Chondrocyte (in vitro differentiated cells): ENCODE results near the gene MTERF1. TPM values are rescaled to one million over a fixed set of nuclear protein-coding genes. Genes with fewer than 3 reads are reported as not detected.
A peak's percentile ranks its signal among the peaks of the same experiment; 100 is the strongest.

ENCODE experiments used
- DNase-seq: peaks from one replicate; pipeline ENCODE4 v3.0.0; 2021; ENCODE audit warnings: mixed read lengths, low spot score
- H3K27ac Mint-ChIP-seq: one replicate; pipeline ENCODE4 v1.8.0; 2021; ENCODE audit warnings: mild to moderate bottlenecking, moderate library complexity, mixed read lengths; ENCODE audit not compliant: unreplicated experiment
- H3K27me3 Mint-ChIP-seq: 2 replicates; pipeline ENCODE4 v1.8.0; 2021; ENCODE audit warnings: low read depth, mixed read lengths
- H3K36me3 Mint-ChIP-seq: 2 replicates; pipeline ENCODE4 v1.8.0; 2021; ENCODE audit warnings: low read depth, mixed read lengths
- H3K4me1 Mint-ChIP-seq: 2 replicates; pipeline ENCODE4 v1.8.0; 2021; ENCODE audit warnings: low read depth, mild to moderate bottlenecking, mixed read lengths
- H3K4me3 Mint-ChIP-seq: one replicate; pipeline ENCODE4 v1.8.0; 2021; ENCODE audit warnings: mild to moderate bottlenecking, moderate library complexity, mixed read lengths; ENCODE audit not compliant: unreplicated experiment
- H3K9me3 Mint-ChIP-seq: 2 replicates; pipeline ENCODE4 v1.8.0; 2021; ENCODE audit warnings: low read depth, mixed read lengths
- long read RNA-seq: library from polyadenylated mRNA; stranded (forward); transcript quantifications from one replicate; pipeline ENCODE4 v2.0.0, GENCODE V29; 2021
- total RNA-seq: library from RNA; stranded (reverse); gene quantifications from 3 replicates; pipeline ENCODE4 v1.2.1, GENCODE V29; 2021
- TF ChIP-seq, protein P1 (sequence below): fragments of 200-600 bp; sonication (generic); IDR thresholded peaks from 2 replicates; pipeline ENCODE4 v1.5.0; 2021; ENCODE audit warnings: antibody characterized with exemption, mild to moderate bottlenecking, moderate library complexity

MTERF1 gene, protein sequence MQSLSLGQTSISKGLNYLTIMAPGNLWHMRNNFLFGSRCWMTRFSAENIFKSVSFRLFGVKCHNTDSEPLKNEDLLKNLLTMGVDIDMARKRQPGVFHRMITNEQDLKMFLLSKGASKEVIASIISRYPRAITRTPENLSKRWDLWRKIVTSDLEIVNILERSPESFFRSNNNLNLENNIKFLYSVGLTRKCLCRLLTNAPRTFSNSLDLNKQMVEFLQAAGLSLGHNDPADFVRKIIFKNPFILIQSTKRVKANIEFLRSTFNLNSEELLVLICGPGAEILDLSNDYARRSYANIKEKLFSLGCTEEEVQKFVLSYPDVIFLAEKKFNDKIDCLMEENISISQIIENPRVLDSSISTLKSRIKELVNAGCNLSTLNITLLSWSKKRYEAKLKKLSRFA
- 7.7 to 11.7 TPM (median 8.0 TPM) in 3 replicates for total RNA-seq
- long read RNA-seq, transcript MTERF1-201 (3 exons, 1,997 nt): major isoform, 5 of 11 reads
- long read RNA-seq, partial matches to known transcripts: 1 of 11 reads
- long read RNA-seq, other reads (novel, unspliced or antisense): 2 of 11 reads

DNA sequence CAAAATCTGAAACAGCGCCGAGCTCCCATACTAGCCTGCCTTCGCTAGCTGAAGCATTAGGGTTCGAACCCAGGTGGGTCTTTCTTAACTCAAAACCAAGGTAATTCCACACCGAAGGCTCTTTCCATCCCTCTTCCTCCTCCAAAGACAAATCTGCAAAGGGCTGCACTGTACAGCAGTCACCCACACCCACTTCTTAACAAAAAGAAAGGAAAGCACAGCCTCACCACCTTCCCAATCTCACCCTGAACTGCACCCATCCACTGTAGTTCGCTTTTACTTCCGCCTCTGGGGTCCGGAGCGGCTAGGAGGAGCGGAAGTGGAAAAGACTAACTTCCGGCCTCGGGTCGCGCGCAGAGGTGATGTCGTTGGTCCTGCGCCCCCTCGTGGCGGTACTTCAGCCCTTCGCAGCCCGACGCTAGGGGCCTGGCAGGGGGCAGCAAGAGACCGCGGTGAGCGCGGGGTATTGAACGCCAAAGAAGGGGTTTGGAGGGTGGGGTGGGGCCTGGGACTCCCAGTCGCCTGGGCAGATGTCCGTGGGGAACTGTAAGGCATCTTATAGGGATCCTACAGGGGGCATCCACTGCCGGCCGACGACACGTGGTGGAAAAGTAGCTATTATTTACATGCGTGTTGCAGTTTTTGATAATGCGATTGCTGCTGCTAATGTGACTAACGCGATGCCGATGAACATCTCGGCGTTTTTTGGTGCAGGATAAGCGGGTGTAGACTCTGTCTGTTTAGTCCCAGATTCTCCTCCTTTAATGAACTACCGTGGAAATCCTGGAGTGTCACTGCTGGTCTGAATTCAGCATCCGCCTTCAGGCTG, at the start of gene MTERF1:
TSS of gene MTERF1 (minus strand) at position 290 of the 829 bp plus-strand sequence. CDS start 619 bp downstream, outside the sequence.
- H3K9me3 Mint-ChIP-seq: no peaks in the 10 kb centered on the region
- DNase-seq: peak; percentile 95
- peak within 1 kb of the TSS; percentile 95 for H3K4me3 Mint-ChIP-seq
- TF ChIP-seq, protein P1, sequence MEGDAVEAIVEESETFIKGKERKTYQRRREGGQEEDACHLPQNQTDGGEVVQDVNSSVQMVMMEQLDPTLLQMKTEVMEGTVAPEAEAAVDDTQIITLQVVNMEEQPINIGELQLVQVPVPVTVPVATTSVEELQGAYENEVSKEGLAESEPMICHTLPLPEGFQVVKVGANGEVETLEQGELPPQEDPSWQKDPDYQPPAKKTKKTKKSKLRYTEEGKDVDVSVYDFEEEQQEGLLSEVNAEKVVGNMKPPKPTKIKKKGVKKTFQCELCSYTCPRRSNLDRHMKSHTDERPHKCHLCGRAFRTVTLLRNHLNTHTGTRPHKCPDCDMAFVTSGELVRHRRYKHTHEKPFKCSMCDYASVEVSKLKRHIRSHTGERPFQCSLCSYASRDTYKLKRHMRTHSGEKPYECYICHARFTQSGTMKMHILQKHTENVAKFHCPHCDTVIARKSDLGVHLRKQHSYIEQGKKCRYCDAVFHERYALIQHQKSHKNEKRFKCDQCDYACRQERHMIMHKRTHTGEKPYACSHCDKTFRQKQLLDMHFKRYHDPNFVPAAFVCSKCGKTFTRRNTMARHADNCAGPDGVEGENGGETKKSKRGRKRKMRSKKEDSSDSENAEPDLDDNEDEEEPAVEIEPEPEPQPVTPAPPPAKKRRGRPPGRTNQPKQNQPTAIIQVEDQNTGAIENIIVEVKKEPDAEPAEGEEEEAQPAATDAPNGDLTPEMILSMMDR: peak; percentile 100
- peak within 1 kb of the TSS; percentile 95 for H3K27ac Mint-ChIP-seq
- peaks cover 7% of the 10 kb centered on the region for H3K36me3 Mint-ChIP-seq
- peaks cover 26% of the 10 kb centered on the region for H3K4me1 Mint-ChIP-seq
- H3K27me3 Mint-ChIP-seq: no peaks in the 10 kb centered on the region

DNA sequence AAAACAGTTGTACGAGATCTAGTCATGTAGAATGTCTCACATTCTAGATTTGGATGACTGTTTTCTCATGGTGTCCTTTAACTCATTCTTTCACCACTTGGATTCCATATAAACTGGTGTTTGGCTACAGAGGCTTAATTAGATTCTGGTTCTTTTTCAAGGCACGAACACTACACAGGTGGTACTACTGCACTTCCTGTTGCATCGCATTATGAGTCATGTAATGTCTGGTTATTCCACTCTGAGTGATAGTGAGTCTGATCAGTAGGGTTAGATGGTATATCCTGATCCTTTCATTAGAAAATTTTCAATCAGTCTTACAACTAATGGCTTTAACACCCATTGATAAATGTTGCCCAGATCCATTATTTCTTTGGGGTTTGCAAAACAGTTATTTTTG, 49.0 kb upstream of the MTERF1 start:
- H3K36me3 Mint-ChIP-seq: peaks cover 2% of the 10 kb centered on the region
- H3K4me1 Mint-ChIP-seq: no peaks in the 10 kb centered on the region
- H3K4me3 Mint-ChIP-seq: no peak overlapping the region
- H3K27me3 Mint-ChIP-seq: peaks cover 18% of the 10 kb centered on the region
- DNase-seq: no peak
- no peaks in the 10 kb centered on the region for H3K9me3 Mint-ChIP-seq
- TF ChIP-seq, protein P1: no peak
- H3K27ac Mint-ChIP-seq: no peak overlapping the region

DNA sequence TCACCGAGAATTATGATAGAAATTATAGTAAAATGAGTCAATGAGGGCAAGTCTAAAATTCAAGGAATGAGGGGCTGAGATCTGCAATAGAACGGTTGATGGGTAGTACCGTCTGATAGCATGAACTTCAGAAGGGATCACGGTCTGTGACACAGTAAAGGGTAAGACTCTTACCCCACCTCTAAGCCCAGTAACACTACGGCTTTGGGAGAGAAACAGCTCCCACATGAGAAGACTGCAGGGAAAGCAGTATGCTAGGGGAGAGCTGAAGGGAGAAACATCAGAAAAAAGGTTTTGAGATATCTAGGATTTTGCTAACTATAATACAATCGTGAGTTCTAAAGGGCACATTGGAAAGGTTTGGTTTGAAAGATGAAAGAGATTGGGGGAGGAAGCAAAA, 47.4 kb upstream of the MTERF1 start:
- DNase-seq: no peak
- Mint-ChIP-seq H3K27me3 (peaks cover 21% of the 10 kb centered on the region), H3K36me3 (peaks cover 2% of the 10 kb centered on the region), H3K4me3 (no peak overlapping the region), H3K4me1 (no peaks in the 10 kb centered on the region), H3K9me3 (no peaks in the 10 kb centered on the region), H3K27ac (no peak overlapping the region)
- TF ChIP-seq, protein P1: no peak

DNA sequence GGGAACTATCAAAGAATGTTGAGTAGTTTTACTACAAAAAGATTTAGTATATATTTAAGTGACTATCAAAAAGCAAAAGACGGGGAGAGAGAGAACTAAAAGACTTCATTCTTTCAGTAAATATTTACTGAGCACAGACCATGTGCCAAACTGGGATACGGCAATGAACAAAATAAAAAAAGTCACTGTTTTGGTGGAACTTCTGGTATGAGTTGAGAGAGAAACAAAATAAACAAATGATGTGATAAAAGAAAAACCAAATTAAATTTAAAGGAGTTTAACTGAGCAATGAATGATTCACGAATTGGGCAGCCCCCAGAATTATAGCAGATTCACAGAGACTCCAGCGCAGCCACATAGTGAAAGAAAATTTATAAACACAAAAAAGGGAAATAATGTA, 42.4 kb upstream of the MTERF1 start:
- Mint-ChIP-seq H3K27ac (no peak overlapping the region), H3K4me3 (no peak overlapping the region), H3K36me3 (peaks cover 2% of the 10 kb centered on the region), H3K27me3 (peaks cover 16% of the 10 kb centered on the region), H3K4me1 (no peaks in the 10 kb centered on the region), H3K9me3 (no peaks in the 10 kb centered on the region)
- no peak for DNase-seq
- TF ChIP-seq, protein P1: no peak

DNA sequence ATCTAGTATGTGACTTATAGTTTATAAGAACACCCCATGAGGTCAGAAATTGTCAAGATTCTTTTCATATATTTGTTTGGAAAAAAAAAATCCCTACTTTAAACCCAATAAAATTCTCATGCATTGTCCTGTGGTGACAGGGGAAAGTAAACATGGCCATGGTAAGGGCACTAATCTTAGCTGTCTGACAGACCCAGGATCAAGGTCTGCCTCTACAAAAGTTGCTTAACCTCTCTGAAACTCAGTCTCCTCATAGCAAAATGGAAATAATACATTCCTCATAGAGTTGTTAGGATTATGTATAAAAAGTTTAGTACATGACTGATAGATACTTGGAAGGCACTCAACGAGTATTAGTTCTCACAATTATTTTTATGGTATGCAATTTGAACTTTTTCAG, 37.9 kb upstream of the MTERF1 start:
- no peak for DNase-seq
- Mint-ChIP-seq H3K4me1 (no peaks in the 10 kb centered on the region), H3K27ac (no peak overlapping the region), H3K36me3 (no peaks in the 10 kb centered on the region), H3K9me3 (no peaks in the 10 kb centered on the region), H3K4me3 (no peak overlapping the region), H3K27me3 (no peaks in the 10 kb centered on the region)
- TF ChIP-seq, protein P1: no peak
